KBM-7 (cell line): Measurements from ENCODE around the gene PDE1C.
"Not testable (repeated sequence)": the region's sequence is repeated elsewhere in the genome, so short reads cannot be mapped to it uniquely, and the experiment has no call there.

ENCODE experiments used
- DNase-seq: peaks from one replicate; pipeline ENCODE4 v3.0.0-alpha.2; 2015
- in situ Hi-C: fragments of 300-500 bp; cut with MboI; formaldehyde crosslinking; loops from 2 replicates; pipeline ENCODE4 v1.14.3; 2020; ENCODE audit warnings: low sequenced_read_pairs, low pct_unique_long_range_greater_than_20kb, mixed read lengths

PDE1C gene

DNA sequence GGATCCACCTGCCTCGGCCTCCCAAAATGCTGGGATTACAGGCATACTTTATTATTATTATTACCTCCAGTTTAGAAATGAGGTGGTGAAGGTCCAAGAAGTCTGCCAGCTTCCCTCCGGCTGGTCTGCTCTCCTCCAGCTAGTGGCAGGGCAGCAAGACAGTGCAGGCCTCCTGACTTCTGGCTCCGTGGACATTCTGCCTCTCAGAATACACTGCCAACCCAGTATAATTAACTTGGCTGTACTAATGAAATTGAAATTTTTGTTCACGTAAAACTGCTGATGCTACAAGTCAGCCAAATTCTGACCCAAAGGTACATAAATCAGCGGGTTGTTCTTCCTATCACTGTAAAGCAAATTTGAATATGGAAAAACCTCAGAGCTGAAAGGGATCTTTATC lies 7.6 kb upstream of the PDE1C start:
- in situ Hi-C loops: no loop called here
- DNase-seq: no peak

DNA sequence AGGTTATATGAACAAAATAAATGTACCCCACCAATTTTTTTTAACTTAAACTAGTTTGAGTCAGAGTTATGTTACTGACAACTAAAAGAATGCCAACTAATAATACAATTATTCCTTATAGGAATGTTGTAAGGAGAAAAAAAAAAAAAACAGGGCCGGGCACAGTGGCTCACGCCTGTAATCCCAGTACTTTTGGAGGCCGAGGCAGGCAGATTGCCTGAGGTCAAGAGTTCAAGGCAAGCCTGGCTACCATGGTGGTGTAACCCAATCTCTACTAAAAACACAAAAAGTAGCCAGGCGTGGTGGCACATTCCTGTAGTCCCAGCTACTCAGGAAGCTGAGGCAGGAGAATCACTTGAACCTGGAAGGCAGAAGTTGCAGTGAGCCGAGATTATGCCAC lies 6.6 kb upstream of the PDE1C start:
- in situ Hi-C loops, DNase-seq: not testable (repeated sequence)

DNA sequence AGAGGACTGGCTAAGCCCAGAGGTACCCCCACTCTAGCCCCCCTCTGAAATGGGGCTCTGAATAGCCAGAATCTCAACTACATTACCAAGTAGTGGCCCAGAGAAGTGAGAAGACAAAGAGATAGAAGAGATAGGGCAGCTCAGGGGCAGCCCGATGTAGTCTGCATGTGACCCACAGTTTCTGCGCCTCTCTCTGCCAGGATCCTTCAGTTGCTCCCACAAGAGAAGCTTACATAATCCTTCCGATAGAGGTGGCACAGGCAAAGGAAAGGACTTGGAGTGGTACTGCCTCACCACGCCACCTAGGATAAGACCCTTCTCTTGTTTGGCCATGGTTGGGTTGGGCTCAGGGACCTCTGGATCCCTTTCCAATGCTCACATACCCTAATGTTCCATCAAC lies 5.4 kb upstream of the PDE1C start:
- in situ Hi-C loops: no loop called here
- no peak for DNase-seq

- in situ Hi-C loops: no loop called here
- no peak for DNase-seq
These were observed 4.8 kb upstream of the PDE1C start for GRCh38 chr7:32074787-32075585.

- in situ Hi-C loops: no loop called here
- no peak for DNase-seq
These were observed 3.3 kb upstream of the PDE1C start for GRCh38 chr7:32073533-32073932.

GRCh38 chr7:32072397-32072796 lies 2.2 kb upstream of the PDE1C start:
- in situ Hi-C loops: no loop called here
- no peak for DNase-seq

GRCh38 chr7:32071466-32072091 lies 1.4 kb upstream of the PDE1C start:
- in situ Hi-C loops: no loop called here
- DNase-seq: no peak

GRCh38 chr7:32070051-32070405 lies 179 bp downstream of the PDE1C start:
- no peak for DNase-seq
- in situ Hi-C loops: no loop called here

DNA sequence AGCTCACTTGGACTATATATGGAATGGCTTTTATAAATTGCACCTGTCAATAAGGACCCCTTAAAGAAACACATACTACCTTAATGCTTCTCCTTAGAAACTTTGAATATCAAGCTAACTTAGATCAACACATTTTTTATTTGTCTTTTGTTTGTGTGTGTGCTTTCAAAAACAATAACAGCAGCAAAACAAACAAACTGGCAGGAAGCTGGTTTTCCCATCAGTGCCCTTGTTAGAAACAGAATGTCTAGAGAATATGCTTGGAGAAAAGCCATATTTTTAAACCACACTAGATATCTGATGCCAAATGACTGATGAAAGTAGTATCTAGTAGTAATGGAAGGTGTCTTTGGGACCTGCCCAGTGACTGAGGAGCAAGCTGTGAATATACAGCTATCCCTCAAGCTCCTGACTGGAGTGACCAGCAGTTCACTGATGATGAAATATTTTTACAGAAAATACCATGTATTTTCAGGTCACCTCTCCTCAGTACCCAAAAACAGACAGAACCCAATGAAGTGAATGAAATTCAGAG lies 1.0 kb downstream of the PDE1C start:
- in situ Hi-C loops: no loop called here
- no peak for DNase-seq

GRCh38 chr7:32068411-32069101 lies 1.7 kb downstream of the PDE1C start:
- DNase-seq: no peak

GRCh38 chr7:32066441-32066840 lies 3.8 kb downstream of the PDE1C start:
- in situ Hi-C loops: no loop called here
- DNase-seq: no peak

More at GRCh38 chr7:32068411-32069101, 1.7 kb downstream of the PDE1C start:
- in situ Hi-C loops: no loop called here

- DNase-seq: no peak
- in situ Hi-C loops: no loop called here
These were observed 6.6 kb downstream of the PDE1C start for GRCh38 chr7:32063614-32064013.

- peak; percentile 57 for DNase-seq
- in situ Hi-C loops: no loop called here
These were observed 8.1 kb downstream of the PDE1C start for GRCh38 chr7:32062150-32062549.

DNA sequence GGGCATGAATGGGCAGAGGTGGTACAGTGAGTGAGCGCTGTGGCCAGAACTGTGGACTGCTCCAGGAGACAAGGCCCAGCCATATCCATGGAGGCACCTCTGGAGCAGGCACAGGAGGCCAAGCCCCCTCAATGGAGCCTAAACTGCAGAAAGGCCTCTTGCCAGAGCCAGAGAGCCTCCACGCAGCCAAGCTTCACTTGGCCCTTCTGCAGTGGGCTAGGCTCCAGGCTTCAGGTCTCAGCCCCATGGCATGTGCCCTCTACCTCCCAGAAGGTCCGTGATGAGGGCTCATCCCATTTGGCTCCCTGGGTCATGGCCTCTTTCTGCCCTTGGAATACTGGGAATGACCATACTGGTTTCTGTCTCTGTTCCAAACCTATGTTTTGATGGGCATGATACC lies 8.9 kb downstream of the PDE1C start:
- no peak for DNase-seq
- in situ Hi-C loops: no loop called here

DNA sequence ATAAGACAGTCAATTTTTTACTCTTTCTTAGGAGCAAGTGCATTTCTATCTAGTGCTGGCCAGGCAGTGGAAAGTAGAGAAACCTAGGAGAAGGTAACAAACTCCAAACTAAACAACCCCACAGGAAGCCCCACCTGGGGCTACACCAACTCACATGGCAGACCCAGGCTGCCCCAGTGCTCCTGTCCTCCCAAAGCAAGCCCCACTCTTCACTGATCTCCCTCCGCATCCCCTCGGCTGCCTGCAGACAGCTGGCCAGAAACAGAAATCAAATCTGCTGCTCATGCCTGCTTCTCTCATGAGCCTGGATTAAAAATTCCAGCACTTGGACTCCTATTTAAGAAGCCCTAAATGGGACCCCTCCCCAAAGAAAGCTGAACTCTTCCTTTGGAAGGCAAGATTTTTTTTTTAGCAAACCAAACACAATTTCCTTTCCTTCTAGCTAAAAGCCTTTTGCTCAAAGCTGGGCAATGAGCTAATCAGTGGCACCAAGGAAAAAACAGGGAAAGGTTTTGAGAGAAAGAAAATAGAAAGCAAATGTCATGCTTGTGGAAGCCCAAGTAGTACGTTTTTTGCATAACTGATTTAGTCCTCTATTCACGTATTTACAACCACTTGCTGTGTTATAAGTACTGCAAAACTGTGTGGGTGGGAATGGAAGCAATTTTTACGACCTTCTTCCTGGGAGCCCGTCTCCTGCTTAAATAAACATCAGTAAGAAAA lies 10.8 kb downstream of the PDE1C start:
- in situ Hi-C loops: no loop called here
- DNase-seq: no peak

DNA sequence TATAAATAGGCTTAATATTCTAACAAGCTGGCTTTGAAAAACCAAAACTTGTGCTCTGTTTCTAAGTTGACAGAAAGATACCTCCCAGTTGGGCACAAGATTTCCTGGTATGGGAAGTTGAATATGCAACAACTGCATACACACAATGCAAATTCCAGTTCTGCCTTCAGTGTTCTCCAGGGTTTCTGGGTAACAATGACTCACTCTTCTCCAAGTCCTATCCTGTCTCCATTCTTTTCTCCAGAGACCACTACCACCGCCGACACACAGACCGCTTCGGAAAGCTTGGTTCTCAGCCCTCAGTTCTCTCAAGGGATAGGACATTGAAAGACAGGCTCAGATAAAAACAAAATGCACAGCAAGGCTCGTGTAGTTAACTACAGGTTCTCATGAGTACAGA lies 12.2 kb downstream of the PDE1C start:
- no peak for DNase-seq
- in situ Hi-C loops: no loop called here

GRCh38 chr7:32056767-32057166 lies 13.4 kb downstream of the PDE1C start:
- in situ Hi-C loops: no loop called here
- DNase-seq: no peak

DNA sequence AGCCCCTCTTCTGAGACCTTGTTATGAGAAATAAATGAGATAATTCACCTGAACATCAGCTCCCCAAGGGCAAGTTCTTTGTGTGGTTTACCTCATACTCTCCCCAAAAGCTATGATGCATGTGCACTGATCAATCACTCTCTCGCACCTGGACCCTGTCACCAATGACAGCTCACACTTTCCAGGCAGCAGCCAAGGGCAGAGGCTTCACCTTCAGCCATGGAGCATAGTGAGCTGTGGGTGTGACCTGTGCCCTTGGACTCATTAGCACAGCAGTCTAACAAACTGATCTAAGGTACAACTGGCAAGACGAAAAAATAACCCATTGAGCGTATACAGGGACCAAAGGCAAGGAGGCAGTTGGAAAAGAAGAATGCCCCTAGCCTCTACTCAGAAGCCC lies 17.0 kb downstream of the PDE1C start:
- in situ Hi-C loops: no loop called here
- no peak for DNase-seq

- no peak for DNase-seq
- in situ Hi-C loops: no loop called here
These were observed 19.1 kb downstream of the PDE1C start for GRCh38 chr7:32051128-32051527.

DNA sequence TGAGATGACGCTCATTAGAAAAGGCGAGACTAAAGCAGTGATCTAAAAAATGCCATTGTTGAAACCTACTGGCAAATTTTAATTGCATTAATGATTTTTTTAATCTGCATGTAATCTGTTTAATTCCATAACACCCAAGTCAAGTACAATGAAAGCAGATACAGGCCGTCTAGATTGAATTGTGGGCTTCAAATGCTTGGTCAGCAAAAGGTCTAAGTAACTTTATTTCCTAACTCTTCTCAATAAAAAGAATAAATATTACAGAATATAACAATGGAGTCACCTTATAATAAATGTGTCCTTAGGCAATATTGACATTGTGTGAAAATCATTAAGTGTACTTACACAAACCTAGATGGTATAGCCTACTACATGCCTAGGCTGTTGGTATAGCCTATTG lies 20.6 kb downstream of the PDE1C start:
- no peak for DNase-seq
- in situ Hi-C loops: no loop called here
